AG04449 (cell line): ENCODE results near the gene CAVIN1.
"Not testable (repeated sequence)": the region's sequence is repeated elsewhere in the genome, so short reads cannot be mapped to it uniquely, and the experiment has no call there.

Source experiments
- CTCF ChIA-PET: fragments of 350-600 bp; formaldehyde crosslinking; extraction: SDS; loops from one replicate; lab custom pipeline; 2021; ENCODE audit warnings: antibody characterized with exemption; lab: Yijun Ruan, JAX
- POLR2A ChIA-PET: fragments of 400-600, 350-600 bp; formaldehyde crosslinking; extraction: SDS; loops from one replicate; lab custom pipeline; 2020; ENCODE audit warnings: antibody characterized with exemption, inconsistent platforms; lab: Yijun Ruan, JAX
- DNase-seq: peaks from one replicate; pipeline ENCODE4 v3.0.0-alpha.2; 2010; ENCODE audit warnings: low read depth, low spot score
- H3K4me3 ChIP-seq: 2 replicates; pipeline ENCODE4 v1.5.1; 2011; ENCODE audit warnings: low read depth, mild to moderate bottlenecking, control low read depth, low read length
- CTCF ChIP-seq: IDR thresholded peaks from one replicate; pipeline ENCODE4 v1.5.1; 2011; ENCODE audit warnings: mild to moderate bottlenecking, moderate library complexity, low read length, control low read depth, inconsistent platforms; ENCODE audit not compliant: insufficient read depth; ENCODE audit errors: missing control alignments

CAVIN1 gene

GRCh38 chr17:42423766-42424165 lies 710 bp upstream of the CAVIN1 start:
- peak overlapping the region; percentile 50 for H3K4me3 ChIP-seq
- CTCF ChIA-PET: interaction anchor here (1.4 to 2.3 kb wide), 8 partner anchors 10 to 103 kb away, joined by 3 to 26 read pairs (median 6); no protein-coding TSS in a partner anchor
- no peak for DNase-seq
- POLR2A ChIA-PET: interaction anchor here (0.5 to 5.3 kb wide), 28 partner anchors 8 to 379 kb away, joined by 3 to 121 read pairs (median 6); partner anchors contain the start of genes NAGLU, PSMC3IP and STAT3
- TF ChIP-seq CTCF: no peak

GRCh38 chr17:42422412-42422957 lies 571 bp downstream of the CAVIN1 start:
- CTCF ChIA-PET: interaction anchor here (0.7 to 2.9 kb wide), 10 partner anchors 12 to 111 kb away, joined by 3 to 26 read pairs (median 6); no protein-coding TSS in a partner anchor

GRCh38 chr17:42421507-42422338 lies 1.3 kb downstream of the CAVIN1 start:
- peak overlapping the region; percentile 100 for H3K4me3 ChIP-seq
- TF ChIP-seq CTCF: no peak
- DNase-seq: no peak
- ChIA-PET POLR2A (interaction anchor here (0.6 to 5.3 kb wide), 16 partner anchors 10 to 115 kb away, joined by 3 to 121 read pairs (median 5); partner anchors contain the start of genes NAGLU and STAT3), CTCF (interaction anchor here (0.7 to 2.9 kb wide), 9 partner anchors 15 to 110 kb away, joined by 3 to 26 read pairs (median 8); no protein-coding TSS in a partner anchor)

More at GRCh38 chr17:42422412-42422957, 571 bp downstream of the CAVIN1 start:
- no peak for TF ChIP-seq CTCF
- POLR2A ChIA-PET: interaction anchor here (0.6 to 5.3 kb wide), 34 partner anchors 9 to 155 kb away, joined by 3 to 121 read pairs (median 6); partner anchors contain the start of genes NAGLU, PSMC3IP and STAT3
- H3K4me3 ChIP-seq: peak overlapping the region; percentile 100
- no peak for DNase-seq

GRCh38 chr17:42421136-42421506 lies 1.9 kb downstream of the CAVIN1 start:
- ChIA-PET POLR2A (interaction anchor here (0.7 to 5.3 kb wide), 9 partner anchors 10 to 115 kb away, joined by 3 to 121 read pairs (median 4); partner anchors contain the start of genes NAGLU and STAT3), CTCF (interaction anchor here (1.4 to 2.9 kb wide), 6 partner anchors 15 to 106 kb away, joined by 3 to 14 read pairs (median 8); no protein-coding TSS in a partner anchor)
- peak overlapping the region; percentile 100 for H3K4me3 ChIP-seq
- no peak for DNase-seq
- no peak for TF ChIP-seq CTCF

- POLR2A ChIA-PET: interaction anchor here (0.7 kb wide), 1 partner anchor 110 kb away, joined by 3 read pairs; no protein-coding TSS in a partner anchor
- H3K4me3 ChIP-seq, DNase-seq, CTCF ChIA-PET: not testable (repeated sequence)
Measured at GRCh38 chr17:42417981-42418380, 5.1 kb downstream of the CAVIN1 start.

GRCh38 chr17:42414704-42415409 lies 8.2 kb downstream of the CAVIN1 start:
- no peak for DNase-seq
- POLR2A ChIA-PET: interaction anchor here (1.0 kb wide), 1 partner anchor 8 kb away, joined by 5 read pairs; the partner anchor contains the start of gene CAVIN1
- CTCF ChIA-PET: interaction anchor here (1.0 to 3.2 kb wide), 6 partner anchors 9 to 112 kb away, joined by 3 to 14 read pairs (median 4); no protein-coding TSS in a partner anchor
- no peak overlapping the region; the same call in 1 of the 2 replicates for H3K4me3 ChIP-seq
- no peak for TF ChIP-seq CTCF
